Osteoblast (primary cell): Measurements from ENCODE around the gene LIMA1. TPM values are rescaled to one million over a fixed set of nuclear protein-coding genes. Genes with fewer than 3 reads are reported as not detected.
A peak's percentile ranks its signal among the peaks of the same experiment; 100 is the strongest.

ENCODE experiments used
- DNase-seq: peaks from one replicate; pipeline ENCODE4 v3.0.0; 2011; ENCODE audit warnings: low spot score, mixed read lengths; ENCODE audit not compliant: insufficient read length; ENCODE audit errors: missing footprints
- H2AFZ ChIP-seq: 2 replicates; pipeline ENCODE4 v1.6.0; 2011; ENCODE audit warnings: mild to moderate bottlenecking, low read length
- H3K27ac ChIP-seq: 2 replicates; pipeline ENCODE4 v1.5.1; 2011; ENCODE audit warnings: mild to moderate bottlenecking, low read depth, low read length, moderate library complexity
- H3K27me3 ChIP-seq: 2 replicates; pipeline ENCODE4 v1.6.0; 2012; ENCODE audit warnings: mild to moderate bottlenecking, control low read depth, inconsistent platforms, low read length, moderate library complexity; ENCODE audit not compliant: insufficient read depth
- H3K36me3 ChIP-seq: 2 replicates; pipeline ENCODE4 v1.5.1; 2011; ENCODE audit warnings: mild to moderate bottlenecking, low read length, control low read depth, moderate library complexity; ENCODE audit not compliant: insufficient read depth
- H3K4me1 ChIP-seq: 2 replicates; pipeline ENCODE4 v1.5.1; 2011; ENCODE audit warnings: mild to moderate bottlenecking, low read length, control low read depth, moderate library complexity; ENCODE audit not compliant: insufficient read depth
- H3K4me2 ChIP-seq: 2 replicates; pipeline ENCODE4 v1.6.0; 2011; ENCODE audit warnings: mild to moderate bottlenecking, low read length; ENCODE audit not compliant: insufficient read depth
- H3K4me3 ChIP-seq: fragments of 200-600 bp; sonication (generic); 3 replicates; pipeline ENCODE4 v1.5.1; 2012; ENCODE audit warnings: mild to moderate bottlenecking, low read length, inconsistent platforms; ENCODE audit not compliant: insufficient read depth
- H3K79me2 ChIP-seq: 2 replicates; pipeline ENCODE4 v1.6.0; 2012; ENCODE audit warnings: mild to moderate bottlenecking, low read length, control low read depth, inconsistent platforms; ENCODE audit not compliant: insufficient read depth
- H3K9me3 ChIP-seq: 2 replicates; pipeline ENCODE4 v1.5.1; 2011; ENCODE audit warnings: low read depth, low read length, control low read depth
- H4K20me1 ChIP-seq: 2 replicates; pipeline ENCODE4 v1.6.0; 2012; ENCODE audit warnings: mild to moderate bottlenecking, low read length, control low read depth; ENCODE audit not compliant: insufficient read depth
- total RNA-seq: library from RNA; depleted of rRNA; stranded (reverse); fragments of >200 nt; gene quantifications from 2 replicates; pipeline ENCODE4 v1.2.3, GENCODE V29; 2012
- TF ChIP-seq, protein P1 (sequence below): IDR thresholded peaks from 2 replicates; pipeline ENCODE4 v1.5.1; 2011; ENCODE audit warnings: mild to moderate bottlenecking, low read depth, low read length, moderate library complexity; ENCODE audit errors: extremely low read depth

LIMA1 gene
- total RNA-seq, 1 donor, result 433 TPM

DNA sequence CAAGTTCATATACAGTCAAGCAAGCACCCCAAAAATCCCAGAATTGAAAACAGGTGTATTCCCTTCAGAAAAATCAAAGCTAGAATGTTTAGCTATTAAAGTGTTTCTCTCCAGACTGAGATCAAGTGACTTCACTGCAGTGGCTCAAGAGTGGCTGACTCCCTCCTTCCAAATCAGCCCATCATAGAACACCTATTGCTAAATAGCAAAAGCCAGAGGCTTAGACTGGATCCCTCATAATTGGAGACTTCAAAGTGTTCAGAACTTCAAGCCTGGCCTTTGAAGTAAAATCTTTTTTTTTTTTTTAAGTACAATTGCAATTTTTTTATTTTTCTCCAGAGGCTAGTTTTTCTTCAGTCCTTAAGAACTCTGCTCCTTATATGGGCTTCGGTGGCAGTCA lies 66.1 kb downstream of the LIMA1 start:
- Histone ChIP-seq H2AFZ (no peak overlapping the region), H4K20me1 (peaks cover 59% of the 10 kb centered on the region), H3K27ac (no peak overlapping the region), H3K79me2 (peaks cover 97% of the 10 kb centered on the region), H3K27me3 (no peaks in the 10 kb centered on the region), H3K9me3 (no peaks in the 10 kb centered on the region), H3K4me1 (peaks cover 52% of the 10 kb centered on the region), H3K4me2 (peak overlapping the region; percentile 52), H3K4me3 (peak overlapping the region; percentile 36), H3K36me3 (peaks cover 56% of the 10 kb centered on the region)
- TF ChIP-seq, protein P1, sequence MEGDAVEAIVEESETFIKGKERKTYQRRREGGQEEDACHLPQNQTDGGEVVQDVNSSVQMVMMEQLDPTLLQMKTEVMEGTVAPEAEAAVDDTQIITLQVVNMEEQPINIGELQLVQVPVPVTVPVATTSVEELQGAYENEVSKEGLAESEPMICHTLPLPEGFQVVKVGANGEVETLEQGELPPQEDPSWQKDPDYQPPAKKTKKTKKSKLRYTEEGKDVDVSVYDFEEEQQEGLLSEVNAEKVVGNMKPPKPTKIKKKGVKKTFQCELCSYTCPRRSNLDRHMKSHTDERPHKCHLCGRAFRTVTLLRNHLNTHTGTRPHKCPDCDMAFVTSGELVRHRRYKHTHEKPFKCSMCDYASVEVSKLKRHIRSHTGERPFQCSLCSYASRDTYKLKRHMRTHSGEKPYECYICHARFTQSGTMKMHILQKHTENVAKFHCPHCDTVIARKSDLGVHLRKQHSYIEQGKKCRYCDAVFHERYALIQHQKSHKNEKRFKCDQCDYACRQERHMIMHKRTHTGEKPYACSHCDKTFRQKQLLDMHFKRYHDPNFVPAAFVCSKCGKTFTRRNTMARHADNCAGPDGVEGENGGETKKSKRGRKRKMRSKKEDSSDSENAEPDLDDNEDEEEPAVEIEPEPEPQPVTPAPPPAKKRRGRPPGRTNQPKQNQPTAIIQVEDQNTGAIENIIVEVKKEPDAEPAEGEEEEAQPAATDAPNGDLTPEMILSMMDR, result no peak
- no peak for DNase-seq

DNA sequence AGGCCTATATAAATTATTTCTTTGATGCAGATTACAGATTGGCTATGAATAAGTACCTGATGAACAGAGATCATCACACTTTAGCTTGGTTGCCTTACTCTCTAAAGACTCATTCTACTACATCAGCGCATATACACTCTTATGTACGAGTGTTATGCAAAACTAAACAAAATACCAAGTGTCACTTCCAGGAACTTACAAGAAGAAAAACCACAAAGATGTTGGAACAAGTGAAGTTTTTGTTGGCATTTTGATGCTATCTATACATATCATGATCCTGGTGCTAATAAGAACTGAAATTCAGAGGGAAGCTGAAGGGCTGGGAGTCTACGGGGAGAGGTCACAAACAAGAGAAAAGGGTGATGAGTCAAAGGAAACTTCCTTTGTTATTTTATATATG lies 68.3 kb downstream of the LIMA1 start:
- Histone ChIP-seq H3K27ac (peak overlapping the region; percentile 61), H3K4me3 (peak overlapping the region; percentile 47), H3K4me1 (peaks cover 61% of the 10 kb centered on the region), H3K9me3 (no peaks in the 10 kb centered on the region), H3K4me2 (peak overlapping the region; percentile 63), H2AFZ (no peak overlapping the region), H3K79me2 (peaks cover 96% of the 10 kb centered on the region), H3K36me3 (peaks cover 71% of the 10 kb centered on the region), H3K27me3 (no peaks in the 10 kb centered on the region), H4K20me1 (peaks cover 76% of the 10 kb centered on the region)
- DNase-seq, result no peak
- TF ChIP-seq, protein P1, result no peak

DNA sequence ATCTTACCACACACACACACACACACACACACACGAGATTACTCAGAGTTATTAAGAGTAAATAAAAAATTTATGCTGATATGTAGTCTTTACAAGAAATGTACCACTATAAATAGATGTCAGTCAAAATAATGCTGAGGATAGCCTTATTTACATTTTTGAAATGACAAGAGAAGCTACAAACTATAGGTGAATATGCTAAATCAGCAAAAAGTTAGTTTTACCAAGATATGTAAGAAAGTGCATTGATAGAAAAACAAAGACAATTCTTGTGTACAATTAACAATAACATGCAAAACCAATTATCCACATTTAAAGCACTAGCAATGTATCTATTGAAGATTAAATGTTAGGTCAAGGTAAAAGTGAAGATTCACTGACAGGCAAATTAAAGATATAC lies 69.3 kb downstream of the LIMA1 start:
- H3K36me3 ChIP-seq, result peaks cover 67% of the 10 kb centered on the region
- no peaks in the 10 kb centered on the region for H3K27me3 ChIP-seq
- H3K27ac ChIP-seq, result peak overlapping the region; percentile 61
- H3K4me3 ChIP-seq, result peak overlapping the region; percentile 29
- peak overlapping the region; percentile 63 for H3K4me2 ChIP-seq
- TF ChIP-seq, protein P1, result no peak
- DNase-seq, result no peak
- H2AFZ ChIP-seq, result no peak overlapping the region
- peaks cover 96% of the 10 kb centered on the region for H3K79me2 ChIP-seq
- peaks cover 74% of the 10 kb centered on the region for H4K20me1 ChIP-seq
- H3K4me1 ChIP-seq, result peaks cover 60% of the 10 kb centered on the region
- H3K9me3 ChIP-seq, result no peaks in the 10 kb centered on the region

DNA sequence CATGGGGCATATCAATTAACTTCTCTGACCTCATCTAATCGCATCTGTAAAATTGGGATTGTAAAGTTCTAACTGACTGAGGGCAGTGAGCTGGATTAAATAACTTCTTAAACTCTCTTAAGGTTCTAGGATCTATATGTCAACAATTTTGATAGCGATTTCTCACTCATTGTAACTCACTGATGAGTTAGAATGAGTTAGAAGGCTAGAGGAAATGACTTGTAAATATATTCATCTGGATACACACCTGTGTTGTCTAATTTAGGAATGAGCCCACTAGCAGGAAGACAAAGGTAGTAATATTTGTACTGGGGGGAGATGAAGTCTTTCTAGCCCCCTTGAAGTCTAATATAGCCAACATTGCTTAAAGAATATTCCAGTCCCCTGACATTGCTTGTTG lies 69.9 kb downstream of the LIMA1 start:
- Histone ChIP-seq H3K79me2 (peaks cover 96% of the 10 kb centered on the region), H3K4me2 (peak overlapping the region; percentile 63), H4K20me1 (peaks cover 71% of the 10 kb centered on the region), H3K27ac (peak overlapping the region; percentile 61), H3K9me3 (no peaks in the 10 kb centered on the region), H2AFZ (no peak overlapping the region), H3K36me3 (peaks cover 67% of the 10 kb centered on the region), H3K4me3 (no peak overlapping the region), H3K27me3 (no peaks in the 10 kb centered on the region), H3K4me1 (peaks cover 55% of the 10 kb centered on the region)
- TF ChIP-seq, protein P1, result no peak
- DNase-seq, result no peak
